HG02610 (cell line): ENCODE results near the gene KRT34.
"Not testable (repeated sequence)": the region's sequence is repeated elsewhere in the genome, so short reads cannot be mapped to it uniquely, and the experiment has no call there.

Source experiments
- ATAC-seq: cut with Tn5 transposase; IDR thresholded peaks from one replicate; pipeline ENCODE4 v1.9.1; 2021; ENCODE audit warnings: mild to moderate bottlenecking, moderate library complexity; ENCODE audit not compliant: unreplicated experiment

The KRT34 gene

DNA sequence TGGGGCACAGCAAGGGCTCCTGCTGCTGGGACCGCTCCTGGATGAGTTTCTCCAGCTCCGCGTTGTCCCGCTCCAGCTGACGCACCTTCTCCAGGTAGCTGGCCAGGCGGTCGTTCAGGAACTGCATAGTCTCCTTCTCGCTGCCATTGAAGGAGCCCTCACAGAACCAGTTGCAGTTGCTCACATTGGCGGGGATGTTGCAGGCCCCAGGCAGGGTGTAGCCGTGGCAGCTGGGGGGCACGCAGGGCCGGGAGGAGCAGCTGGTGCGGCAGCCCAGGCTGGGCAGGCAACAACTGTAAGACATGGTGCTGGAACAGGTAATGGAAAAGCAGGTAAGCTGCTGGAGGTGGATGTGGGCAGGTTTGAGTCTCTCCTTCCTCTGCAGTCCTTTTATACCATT, at the start of gene KRT34:
Gene KRT34, minus strand, starts transcription at position 364 of the 400 bp plus-strand sequence. Its CDS starts 60 bp downstream, at position 304.
- ATAC-seq = not testable (repeated sequence)

DNA sequence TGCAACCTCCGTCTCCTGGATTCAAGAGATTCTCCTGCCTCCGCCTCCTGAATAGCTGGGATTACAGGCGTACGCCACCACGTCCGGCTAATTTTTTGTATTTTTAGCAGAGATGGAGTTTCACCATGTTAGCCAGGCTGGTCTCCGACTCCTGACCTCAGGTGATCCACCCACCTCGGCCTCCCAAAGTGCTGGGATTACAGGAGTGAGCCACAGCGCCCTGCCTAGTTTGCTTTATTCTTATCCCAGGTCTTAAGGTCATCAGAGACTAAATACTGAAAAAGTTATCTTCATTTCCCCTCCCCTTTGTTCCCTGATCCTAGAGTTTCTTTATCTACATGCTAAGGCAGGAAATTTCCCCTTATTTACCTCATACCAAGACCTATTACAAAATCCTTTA, 48.3 kb upstream of the KRT34 start:
- not testable (repeated sequence) for ATAC-seq

DNA sequence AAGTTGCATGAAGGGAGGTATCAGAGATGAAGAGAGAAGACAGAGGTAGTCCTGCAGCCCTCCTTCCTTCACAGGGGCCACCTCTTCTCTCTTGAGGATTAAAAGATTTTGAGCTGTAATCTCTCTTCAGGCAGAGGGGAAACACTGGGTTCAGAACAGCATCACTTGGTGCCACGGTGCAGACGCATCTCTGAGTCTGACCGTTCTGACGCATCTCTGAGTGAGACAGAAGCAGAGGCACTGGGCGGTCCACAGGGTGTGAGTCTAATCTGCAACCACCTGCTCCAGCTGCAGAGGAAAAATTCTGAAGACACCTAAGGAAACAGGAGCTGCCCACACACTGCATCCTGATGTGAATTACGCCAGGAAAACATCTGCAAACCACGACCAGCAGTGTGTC, 47.6 kb upstream of the KRT34 start:
- ATAC-seq = no peak

DNA sequence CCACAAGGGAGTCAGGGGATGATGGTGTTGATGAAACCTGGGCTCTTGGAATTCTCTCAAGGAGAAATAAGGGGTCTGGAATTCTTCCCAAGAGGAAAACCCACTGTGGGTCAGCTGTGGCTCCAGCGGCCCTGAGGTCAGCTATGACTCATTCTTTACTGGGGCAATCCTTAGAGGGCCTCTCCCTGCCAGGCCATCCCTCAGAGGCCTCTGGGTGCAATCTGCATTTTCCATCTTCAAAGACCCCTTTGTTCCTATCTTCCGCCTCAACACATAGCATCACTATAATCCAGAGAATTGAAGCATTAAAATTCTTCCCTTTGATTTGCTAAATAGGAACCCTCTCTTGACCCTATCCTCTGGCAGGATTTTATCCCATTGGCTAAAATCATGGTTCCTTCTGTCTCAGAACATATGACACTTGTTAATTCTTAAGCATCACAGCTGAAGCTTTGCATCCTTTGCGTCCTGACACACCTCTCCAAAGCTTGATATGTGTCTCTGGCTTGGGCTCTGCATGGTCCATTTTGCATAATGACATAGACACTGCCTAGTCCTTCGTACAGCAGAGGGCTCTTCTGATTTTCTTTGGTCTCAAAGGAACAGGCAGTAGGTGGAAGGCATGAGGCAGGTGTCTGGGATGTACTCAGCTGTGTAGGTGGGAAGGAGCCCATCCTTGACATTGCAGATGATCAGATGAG, 46.6 kb upstream of the KRT34 start:
- ATAC-seq = no peak

DNA sequence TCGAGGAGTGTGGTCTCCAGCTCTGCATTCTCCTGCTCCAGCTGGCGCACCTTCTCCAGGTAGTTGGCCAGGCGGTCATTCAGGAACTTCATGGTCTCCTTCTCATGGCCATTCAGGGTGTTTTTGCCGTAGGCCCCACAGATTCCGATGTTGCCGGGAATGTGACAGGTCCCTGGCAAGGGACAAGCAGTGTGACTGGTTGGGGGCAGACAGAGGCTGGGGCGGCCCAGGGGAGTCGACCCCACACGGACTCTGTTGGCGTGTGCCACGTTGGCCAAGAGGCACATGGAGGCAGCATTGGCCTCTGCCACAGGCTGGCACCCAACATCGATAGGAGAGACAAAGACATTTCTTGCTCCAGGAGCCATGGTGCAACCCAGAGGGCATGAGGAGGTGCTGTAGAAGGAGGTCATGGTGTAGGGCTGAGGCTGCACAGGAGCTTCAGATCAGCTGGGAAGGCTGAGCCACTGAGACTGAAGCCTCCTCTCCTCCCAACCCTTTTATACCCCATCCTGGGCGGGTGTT, 42.1 kb upstream of the KRT34 start, which contains the start of gene KRT37:
Gene KRT37, minus strand, starts transcription at position 475 of the 525 bp plus-strand sequence. Its CDS starts 62 bp downstream, at position 413.
- no peak for ATAC-seq

DNA sequence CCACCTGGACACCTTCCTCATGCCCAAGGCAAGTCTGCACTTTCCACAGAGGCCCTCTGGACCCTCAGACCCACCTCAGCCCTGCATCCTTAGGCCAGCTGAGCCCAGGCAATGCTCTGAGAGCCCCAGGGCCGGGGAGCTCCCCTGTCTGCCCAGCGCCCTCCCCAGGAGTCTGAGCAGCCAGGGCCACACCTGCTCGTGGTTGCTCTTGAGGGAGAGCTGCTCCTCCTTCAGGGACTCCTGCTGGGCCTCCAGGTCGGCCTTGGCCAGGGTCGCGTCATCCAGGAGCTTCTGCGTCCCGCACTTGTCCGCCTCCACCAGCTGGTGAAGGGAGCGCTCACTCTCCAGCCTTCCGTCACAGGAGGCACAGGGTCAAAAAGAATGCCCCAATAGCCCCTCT, 40.5 kb upstream of the KRT34 start:
- not testable (repeated sequence) for ATAC-seq

DNA sequence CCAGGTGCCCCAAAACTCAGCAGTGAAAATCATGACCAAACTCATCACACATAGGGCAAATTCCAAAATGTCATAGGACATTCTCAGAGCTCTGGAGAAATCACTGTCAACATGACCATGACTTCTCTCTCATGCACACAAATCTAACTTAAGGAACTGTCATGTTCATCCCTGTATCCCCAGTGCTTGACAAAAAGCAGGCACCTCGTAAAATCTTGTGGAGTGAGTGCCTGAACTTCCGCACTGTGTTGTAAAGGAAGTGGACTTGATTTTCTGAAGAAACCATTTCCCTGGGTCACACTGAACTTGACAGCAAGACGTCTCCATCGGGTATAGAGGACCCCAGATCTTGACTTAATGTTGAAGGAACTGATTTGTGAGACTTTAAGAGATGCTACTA, 39.5 kb upstream of the KRT34 start:
- no peak for ATAC-seq

DNA sequence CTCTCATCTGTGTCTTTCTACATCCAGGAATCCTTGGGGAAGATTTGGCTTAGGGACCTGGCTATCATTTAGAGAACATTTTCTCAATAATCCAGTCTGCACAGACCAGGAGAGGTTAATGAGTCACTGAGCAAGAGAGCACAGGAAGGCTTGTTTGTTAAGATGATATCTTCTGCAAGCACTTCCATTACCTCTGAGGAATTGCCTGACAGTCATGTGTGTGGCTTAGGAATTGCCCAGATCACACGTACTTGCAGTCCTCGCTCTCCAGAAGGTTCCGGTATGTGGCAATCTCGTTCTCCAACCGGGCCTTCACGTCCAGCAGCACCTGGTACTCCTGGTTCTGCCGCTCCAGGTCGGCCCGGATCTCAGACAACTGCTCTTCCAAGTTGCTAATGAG, 39.0 kb upstream of the KRT34 start:
- ATAC-seq = no peak

DNA sequence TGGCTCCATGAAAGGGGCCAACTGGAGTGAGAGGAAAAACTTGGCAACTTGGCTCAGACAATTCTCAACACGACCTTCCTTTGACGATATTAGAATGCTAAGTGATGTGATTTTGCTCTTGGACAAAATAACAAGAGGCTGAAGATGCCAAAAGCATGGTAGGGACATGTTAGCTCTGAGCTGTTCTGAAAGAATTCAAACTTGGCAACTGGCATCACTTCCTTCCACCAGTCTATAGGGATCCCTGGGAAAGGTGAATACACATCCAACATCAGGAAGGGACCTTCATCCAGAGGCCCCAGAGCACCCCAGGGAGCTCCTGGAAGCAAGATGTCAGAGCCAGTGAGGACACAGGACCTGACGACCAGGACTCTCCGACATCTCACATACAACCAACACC, 38.0 kb upstream of the KRT34 start:
- no peak for ATAC-seq

DNA sequence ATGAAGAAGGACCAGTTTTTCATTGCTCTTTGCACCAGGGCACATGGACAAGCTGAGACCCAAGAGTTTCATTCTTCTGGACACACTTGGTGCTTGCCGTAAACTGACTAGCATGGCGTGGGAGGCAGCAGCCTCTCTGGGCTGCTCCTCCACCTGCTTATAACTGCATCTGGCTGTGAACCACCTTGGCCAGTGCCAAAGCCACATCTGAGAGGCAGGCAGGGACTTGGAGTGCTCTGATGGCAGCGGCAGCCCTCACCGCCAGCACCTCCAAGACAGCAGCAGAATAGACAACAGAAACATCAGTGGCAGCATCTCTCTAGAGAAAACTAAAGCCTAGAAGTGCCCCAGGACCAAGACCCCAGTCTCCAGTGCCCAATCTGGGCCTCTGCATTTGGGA, 37.6 kb upstream of the KRT34 start:
- ATAC-seq = no peak

DNA sequence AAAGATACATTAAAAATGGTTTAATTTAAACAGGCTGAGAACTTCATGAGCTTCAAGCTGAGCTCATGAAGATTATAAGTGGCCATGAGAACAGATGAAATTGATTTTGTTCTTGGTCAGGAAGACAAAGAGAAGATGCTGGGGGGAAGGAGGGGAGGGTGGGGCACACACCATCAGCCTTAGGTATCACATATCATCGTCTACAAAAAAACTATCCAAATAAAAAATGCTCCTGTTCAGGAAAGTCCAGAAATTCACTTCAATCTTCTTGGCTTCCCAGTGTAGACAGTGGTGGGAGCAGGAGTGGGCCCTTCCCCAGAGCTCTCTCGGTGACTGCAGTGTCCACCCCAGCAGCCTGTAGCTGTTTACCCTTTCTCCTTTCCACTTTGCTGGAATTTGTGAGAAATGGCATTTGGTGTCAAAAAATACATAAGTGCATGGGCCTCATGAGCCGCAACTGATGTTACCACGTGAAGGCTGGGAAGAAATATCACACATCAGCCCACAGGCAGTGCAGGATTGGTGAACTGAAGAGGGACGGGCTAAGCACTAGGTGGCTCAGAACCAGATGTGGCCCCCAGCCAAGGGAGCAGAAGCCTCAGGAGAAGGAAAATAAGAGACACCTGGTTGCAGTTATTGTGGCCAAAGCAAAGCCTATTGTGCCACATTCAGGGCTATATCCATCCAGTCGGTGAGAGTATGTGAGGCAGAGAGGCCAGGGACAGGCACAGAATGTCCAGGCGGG, 36.2 kb upstream of the KRT34 start:
- ATAC-seq = no peak

DNA sequence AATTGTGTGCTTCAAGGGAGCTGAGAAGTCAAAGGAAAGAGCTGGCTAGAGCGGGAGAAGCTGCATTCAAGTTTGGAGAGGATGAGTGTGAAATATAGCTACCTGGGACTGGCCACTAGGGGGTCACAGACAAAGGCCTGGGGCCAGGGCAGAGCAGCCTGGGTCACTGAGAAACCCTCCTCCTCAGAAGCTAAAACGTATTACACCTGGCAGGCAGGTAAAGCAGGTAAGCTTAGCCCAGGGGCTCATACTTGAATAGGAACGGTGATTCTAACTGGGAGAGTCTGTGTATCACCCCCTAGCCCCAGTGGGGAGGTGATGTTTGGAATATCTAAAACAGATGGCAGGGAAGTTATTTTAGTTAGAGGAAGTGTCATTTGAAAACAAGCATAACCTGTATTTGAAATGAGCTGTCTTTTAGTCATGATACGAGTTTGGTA, 35.5 kb upstream of the KRT34 start:
- no peak for ATAC-seq

DNA sequence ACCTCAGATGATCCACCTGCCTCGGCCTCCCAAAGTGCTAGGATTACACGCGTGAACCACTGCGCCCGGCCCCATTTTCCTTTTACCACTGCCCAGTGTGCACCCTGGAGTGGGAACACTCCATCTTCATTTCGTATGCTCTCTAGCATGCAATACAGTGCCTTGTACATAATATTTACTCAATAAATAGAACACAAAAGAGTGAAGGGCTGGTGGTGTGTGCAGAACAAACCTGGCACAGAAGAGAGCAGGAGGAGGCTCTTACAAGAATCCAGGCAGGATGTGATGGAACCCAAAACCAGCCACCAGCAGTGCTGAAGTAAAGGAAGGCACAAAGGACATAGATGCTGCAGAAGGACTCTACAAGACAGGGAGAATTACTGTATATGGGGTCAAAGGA, 35.0 kb upstream of the KRT34 start:
- ATAC-seq = no peak

DNA sequence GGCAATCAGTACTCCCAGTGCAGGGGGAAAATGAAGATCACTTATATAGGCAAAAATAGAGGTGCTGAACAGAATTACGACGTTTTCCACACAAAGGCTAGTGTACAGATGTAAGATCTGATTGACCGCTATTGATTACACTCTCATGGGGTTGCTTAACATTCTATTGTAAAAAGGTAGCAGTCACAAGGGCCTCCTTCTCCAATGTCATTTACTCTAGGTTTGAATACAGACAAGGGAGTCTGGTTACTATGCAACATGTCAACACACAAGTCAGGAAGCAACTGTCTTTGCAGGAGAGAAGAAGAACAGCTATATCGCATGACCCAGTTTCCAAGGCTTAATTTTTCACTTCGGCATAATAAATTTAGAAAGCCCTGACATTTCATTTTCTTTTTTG, 34.4 kb upstream of the KRT34 start:
- no peak for ATAC-seq

DNA sequence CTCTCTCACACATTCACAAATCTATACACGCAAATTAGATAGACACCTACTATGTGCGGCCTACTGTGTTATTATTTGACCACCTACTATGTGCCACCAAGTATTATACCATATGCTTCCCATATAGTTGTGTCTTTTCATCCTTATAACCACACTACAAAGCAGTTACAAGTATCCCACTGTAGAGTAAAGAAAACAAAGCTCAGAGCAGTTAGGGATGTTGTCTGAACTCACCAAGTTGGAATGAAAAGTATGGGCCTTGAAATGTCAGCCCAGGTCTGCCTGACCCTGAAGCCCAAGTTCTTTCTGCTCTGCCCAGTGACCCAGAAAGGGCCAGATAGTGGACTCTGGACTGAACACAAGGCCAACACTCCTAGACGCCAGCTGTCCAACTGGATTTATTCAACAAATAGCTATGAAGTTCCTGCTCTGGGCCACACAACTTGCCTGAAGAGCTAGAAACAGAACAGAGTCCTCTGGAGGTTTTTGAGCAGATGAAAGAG, 33.8 kb upstream of the KRT34 start:
- no peak for ATAC-seq

DNA sequence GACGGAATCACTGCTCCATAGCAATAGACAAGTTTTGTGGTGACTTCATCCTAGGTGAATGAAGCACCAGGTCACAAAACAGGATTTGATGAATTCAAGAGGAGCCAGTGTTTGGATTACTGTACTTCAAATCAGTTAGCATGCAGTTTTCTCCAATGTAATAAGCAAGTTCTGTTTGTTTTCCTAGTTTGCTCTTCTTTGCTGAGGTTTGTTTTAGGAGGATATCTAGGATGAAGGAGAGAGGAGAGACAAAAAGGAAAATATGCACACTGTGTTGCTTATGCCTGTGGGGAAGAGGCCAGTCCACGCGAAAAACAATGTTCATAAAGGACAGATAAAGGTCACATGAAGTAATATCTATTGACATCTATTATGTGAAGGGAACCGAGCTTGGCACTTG, 33.3 kb upstream of the KRT34 start:
- ATAC-seq = no peak

DNA sequence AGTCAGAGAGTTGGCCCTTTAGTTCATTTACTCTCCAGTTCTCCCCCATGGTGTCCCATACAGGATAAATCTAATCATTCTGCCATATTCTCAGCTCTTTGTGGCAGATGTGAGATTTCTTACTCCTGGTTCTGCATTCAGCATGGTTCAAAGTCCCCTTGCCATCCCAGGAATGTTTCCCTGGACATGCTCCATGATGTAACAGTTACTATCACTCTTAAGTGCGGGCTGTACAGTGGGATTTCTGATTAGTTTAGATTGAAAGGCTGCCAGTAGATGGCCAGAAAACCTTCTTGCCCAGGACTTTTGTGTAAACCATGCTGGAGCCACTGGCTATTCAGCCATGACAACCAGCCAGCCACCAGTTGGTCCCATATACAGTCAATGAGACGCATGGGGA, 31.9 kb upstream of the KRT34 start:
- ATAC-seq = no peak

DNA sequence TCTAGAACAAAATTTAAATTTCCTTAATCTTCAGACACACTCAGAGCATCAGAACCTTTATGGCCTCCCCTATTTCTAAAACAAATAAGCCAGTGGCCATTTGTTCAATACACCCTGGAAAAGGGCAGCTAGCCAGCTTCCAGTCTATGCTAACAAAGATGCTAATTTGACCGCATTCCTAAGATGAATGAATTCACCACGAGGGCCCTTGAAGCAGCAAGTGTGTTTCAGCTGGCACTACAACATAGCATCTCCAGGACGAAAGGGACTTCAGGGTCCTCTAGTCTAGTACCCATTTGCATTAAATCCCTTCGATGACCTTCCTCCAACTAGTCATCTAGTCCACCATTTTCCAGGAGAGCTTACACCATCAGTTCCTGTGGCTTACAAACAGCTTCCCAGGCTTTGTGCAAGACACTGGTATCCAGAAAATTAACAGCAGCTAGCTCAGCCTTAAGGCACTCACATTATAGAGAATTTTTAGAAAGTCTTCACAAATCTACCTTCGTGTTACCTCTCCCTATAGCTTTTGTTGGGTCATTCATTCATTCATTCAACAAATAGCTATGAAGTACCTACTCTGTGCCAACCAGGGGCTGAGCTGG, 31.3 kb upstream of the KRT34 start:
- no peak for ATAC-seq

DNA sequence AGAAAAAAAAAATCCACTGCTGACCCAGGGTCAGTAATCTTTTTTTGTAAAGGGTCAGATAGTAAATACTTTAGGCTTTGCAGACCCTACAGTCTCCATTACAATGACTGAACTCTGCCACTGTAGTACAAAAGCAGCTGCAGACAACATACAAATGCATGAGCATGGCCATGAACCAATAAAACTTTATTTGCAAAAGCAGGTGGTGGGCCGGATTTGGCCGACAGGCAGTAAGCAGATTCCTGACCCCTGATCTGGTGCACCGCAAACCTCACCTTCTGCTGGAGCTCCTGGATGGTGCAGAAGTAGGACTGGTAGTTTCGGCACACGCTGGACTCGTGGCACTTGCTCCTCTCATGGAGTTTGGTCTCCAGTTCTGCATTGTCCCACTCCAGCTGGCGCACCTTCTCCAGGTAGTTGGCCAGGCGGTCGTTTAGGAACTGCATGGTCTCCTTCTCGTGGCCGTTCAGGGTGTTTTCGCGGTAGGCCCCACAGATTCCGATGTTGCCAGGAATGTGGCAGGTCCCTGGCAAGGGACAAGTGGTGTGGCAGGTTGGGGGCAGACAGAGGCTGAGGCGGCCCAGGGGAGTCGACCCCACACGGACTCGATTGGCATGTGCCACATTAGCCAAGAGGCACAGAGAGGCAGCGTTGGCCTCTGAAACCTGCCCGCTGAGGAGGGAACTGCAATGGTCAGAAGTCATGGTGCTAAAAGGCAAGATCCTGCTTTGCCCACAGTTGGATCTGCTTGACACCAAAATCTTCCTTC, 29.1 kb upstream of the KRT34 start:
- ATAC-seq = no peak

DNA sequence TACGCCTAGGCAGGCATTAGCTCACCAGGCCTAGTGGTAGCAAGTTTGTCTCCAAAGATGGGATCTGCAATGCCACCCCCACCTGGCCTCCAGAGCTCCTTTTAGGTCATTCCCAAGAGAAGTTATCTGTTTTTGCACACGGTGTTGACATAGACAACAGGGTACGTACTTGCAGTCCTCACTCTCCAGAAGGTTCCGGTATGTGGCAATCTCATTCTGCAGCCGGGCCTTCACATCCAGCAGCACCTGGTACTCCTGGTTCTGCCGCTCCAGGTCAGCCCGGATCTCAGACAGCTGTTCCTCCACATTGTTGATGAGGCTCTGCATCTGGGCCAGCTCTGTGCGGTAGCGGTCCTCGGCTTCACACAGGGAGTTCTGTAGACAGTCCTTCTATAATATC, 25.1 kb upstream of the KRT34 start:
- no peak for ATAC-seq

DNA sequence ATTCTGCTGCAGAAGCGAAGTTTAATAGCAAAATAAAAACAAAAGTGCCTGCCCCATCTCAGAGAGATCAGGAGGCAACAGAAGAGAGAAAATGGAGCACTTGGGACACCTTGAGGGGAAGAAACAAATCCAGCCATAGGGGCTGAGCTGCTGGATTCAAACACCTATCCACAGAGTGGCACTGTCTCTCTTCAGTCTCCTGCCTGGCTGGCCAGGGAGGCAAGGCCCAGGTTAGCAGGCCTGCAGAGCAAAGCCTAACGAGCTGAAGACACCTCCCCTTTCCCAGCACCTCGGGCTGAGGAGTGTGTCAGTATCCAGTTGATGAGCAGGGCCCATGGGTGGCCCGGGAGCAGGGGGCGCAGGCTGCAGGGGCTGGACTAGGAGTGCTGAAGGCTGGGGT, 24.1 kb upstream of the KRT34 start:
- no peak for ATAC-seq
